PC-3 (cell line): ENCODE results near the gene MAST2.

ENCODE experiments used
- CTCF ChIP-seq: fragments of 300-600 bp; sonication (generic); conservative IDR thresholded peaks from 2 replicates; pipeline ENCODE4 v1.5.1; 2017; ENCODE audit warnings: antibody characterized with exemption, low read depth, mild to moderate bottlenecking, low read length
- EZH2 ChIP-seq: fragments of 300-600 bp; sonication (generic); IDR thresholded peaks from one replicate; pipeline ENCODE4 v1.6.1; 2017; ENCODE audit warnings: antibody characterized with exemption, mild to moderate bottlenecking, low read length; ENCODE audit not compliant: unreplicated experiment
- EZH2phosphoT487 ChIP-seq: fragments of 300-600 bp; sonication (generic); IDR thresholded peaks from 2 replicates; pipeline ENCODE4 v1.6.1; 2018; ENCODE audit warnings: mild to moderate bottlenecking, antibody characterized with exemption, low read length, borderline replicate concordance

- TF ChIP-seq CTCF, result no peak
- no peak for TF ChIP-seq EZH2
- TF ChIP-seq EZH2phosphoT487, result no peak
Observed at GRCh38 chr1:45922374-45922773, 119.0 kb downstream of the MAST2 start.
